K562 (cell line): ENCODE measurements around the gene MVK.

Experiments used
- BHLHE40 ChIP-seq: IDR thresholded peaks from 2 replicates; pipeline ENCODE4 v1.6.1; 2011; ENCODE audit warnings: low read length, improper control_type of control experiment
- HNRNPLL ChIP-seq: fragments of 200-400 bp; formaldehyde crosslinking; IDR thresholded peaks from 2 replicates; pipeline ENCODE4 v1.6.1; 2017; ENCODE audit warnings: low read length, low read depth, mild to moderate bottlenecking; ENCODE audit not compliant: poor library complexity, severe bottlenecking
- TAF7 ChIP-seq: fragments of 450-650 bp; IDR thresholded peaks from 2 replicates; pipeline ENCODE4 v1.6.1; 2016; ENCODE audit warnings: missing genetic modification characterization, missing compliant biosample characterization

DNA sequence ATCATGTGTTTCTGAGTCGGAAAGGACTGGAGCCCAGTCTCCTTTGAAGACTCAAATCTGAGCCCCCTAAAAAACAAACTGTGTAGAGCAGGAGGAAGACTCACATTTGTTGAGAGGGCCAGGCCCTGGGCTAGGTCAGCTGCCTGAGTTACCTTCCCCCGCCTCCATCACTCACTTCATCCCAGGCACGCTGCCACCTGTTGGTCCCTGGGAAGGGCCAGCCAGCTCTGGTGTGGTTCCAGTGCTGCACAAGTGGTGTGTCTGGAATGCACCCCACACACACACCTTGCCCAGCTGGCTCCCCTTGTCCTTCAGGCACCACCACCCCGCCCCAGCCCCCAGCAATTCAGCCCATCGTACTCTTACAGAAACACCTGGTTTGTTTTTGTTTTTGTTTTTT lies 9.0 kb downstream of the MVK start:
- TF ChIP-seq BHLHE40 (no peak), HNRNPLL (no peak), TAF7 (tag) (no peak)
